ENCODE data around the gene SRGAP3. TPM values are rescaled to one million over a fixed set of nuclear protein-coding genes. Genes with fewer than 3 reads are reported as not detected.
A peak's percentile ranks its signal among the peaks of the same experiment; 100 is the strongest.

SRGAP3 gene
- total RNA-seq, 1 donor from 2014 or later = 3.9 TPM

GRCh38 chr3:9158865-9159630 is 90.4 kb downstream of the SRGAP3 start:
- Histone ChIP-seq H3K4me3 (ENCODE audit: insufficient read depth, low read depth, low read length) (no peak overlapping the region), H3K79me2 (ENCODE audit: insufficient read depth, low read length) (no peaks in the 10 kb centered on the region), H3K27ac (ENCODE audit: low read depth, low read length) (no peak overlapping the region), H3K4me2 (ENCODE audit: low read length) (no peak overlapping the region), H3K4me1 (ENCODE audit: insufficient read depth, low read length) (no peaks in the 10 kb centered on the region), H2AFZ (ENCODE audit: low read depth, low read length) (no peak overlapping the region), H3K9ac (ENCODE audit: low read length) (no peak overlapping the region), H3K36me3 (ENCODE audit: insufficient read depth, low read length) (no peaks in the 10 kb centered on the region), H3K27me3 (ENCODE audit: insufficient read depth, low read length) (no peaks in the 10 kb centered on the region), H3K9me3 (ENCODE audit: insufficient read depth, low read depth, low read length) (no peaks in the 10 kb centered on the region), H4K20me1 (ENCODE audit: insufficient read depth, low read length) (no peaks in the 10 kb centered on the region)
- FAIRE-seq = no peak
- no peak for TF ChIP-seq EZH2 (IDR thresholded peaks at IDR 0.05; ENCODE audit: insufficient read depth, low read length)
- TF ChIP-seq CTCF (IDR thresholded peaks at IDR 0.05; ENCODE audit: insufficient read depth, low read depth, low read length) = no peak
- no peak for DNase-seq (ENCODE audit: low read depth)
- H3K9me3 Mint-ChIP-seq (ENCODE audit: unreplicated experiment) = peaks cover 4% of the 10 kb centered on the region
- H3K4me1 Mint-ChIP-seq (ENCODE audit: low read depth, unreplicated experiment) = no peaks in the 10 kb centered on the region
- H3K36me3 Mint-ChIP-seq (ENCODE audit: low read depth, unreplicated experiment) = no peaks in the 10 kb centered on the region
- no peak overlapping the region for H3K4me3 Mint-ChIP-seq (ENCODE audit: unreplicated experiment)
- peaks cover 3% of the 10 kb centered on the region for H3K27me3 Mint-ChIP-seq (ENCODE audit: low read depth, unreplicated experiment)
- H3K27ac Mint-ChIP-seq (ENCODE audit: unreplicated experiment) = no peak overlapping the region

- Histone ChIP-seq H3K4me2 (ENCODE audit: low read length) (no peak overlapping the region), H3K36me3 (ENCODE audit: insufficient read depth, low read length) (no peaks in the 10 kb centered on the region), H3K9me3 (ENCODE audit: insufficient read depth, low read depth, low read length) (no peaks in the 10 kb centered on the region), H3K27me3 (ENCODE audit: insufficient read depth, low read length) (no peaks in the 10 kb centered on the region), H2AFZ (ENCODE audit: low read depth, low read length) (no peak overlapping the region), H3K4me1 (ENCODE audit: insufficient read depth, low read length) (no peaks in the 10 kb centered on the region), H3K27ac (ENCODE audit: low read depth, low read length) (no peak overlapping the region), H3K4me3 (ENCODE audit: insufficient read depth, low read depth, low read length) (no peak overlapping the region), H4K20me1 (ENCODE audit: insufficient read depth, low read length) (no peaks in the 10 kb centered on the region), H3K79me2 (ENCODE audit: insufficient read depth, low read length) (no peaks in the 10 kb centered on the region), H3K9ac (ENCODE audit: low read length) (no peak overlapping the region)
- Mint-ChIP-seq H3K4me1 (ENCODE audit: low read depth, unreplicated experiment) (no peaks in the 10 kb centered on the region), H3K4me3 (ENCODE audit: unreplicated experiment) (no peak overlapping the region), H3K27ac (ENCODE audit: unreplicated experiment) (peak overlapping the region; percentile 29), H3K27me3 (ENCODE audit: low read depth, unreplicated experiment) (peaks cover 3% of the 10 kb centered on the region), H3K9me3 (ENCODE audit: unreplicated experiment) (peaks cover 3% of the 10 kb centered on the region), H3K36me3 (ENCODE audit: low read depth, unreplicated experiment) (no peaks in the 10 kb centered on the region)
- DNase-seq (ENCODE audit: low read depth) (no peak), FAIRE-seq (no peak)
- TF ChIP-seq EZH2 (IDR thresholded peaks at IDR 0.05; ENCODE audit: insufficient read depth, low read length) (no peak), CTCF (IDR thresholded peaks at IDR 0.05; ENCODE audit: insufficient read depth, low read depth, low read length) (no peak)
Measured at GRCh38 chr3:9157651-9158362, 91.6 kb downstream of the SRGAP3 start.

- Mint-ChIP-seq H3K27ac (ENCODE audit: unreplicated experiment) (no peak overlapping the region), H3K36me3 (ENCODE audit: low read depth, unreplicated experiment) (no peaks in the 10 kb centered on the region), H3K9me3 (ENCODE audit: unreplicated experiment) (peaks cover 9% of the 10 kb centered on the region), H3K4me3 (ENCODE audit: unreplicated experiment) (no peak overlapping the region), H3K27me3 (ENCODE audit: low read depth, unreplicated experiment) (no peaks in the 10 kb centered on the region), H3K4me1 (ENCODE audit: low read depth, unreplicated experiment) (no peaks in the 10 kb centered on the region)
- H3K4me3 ChIP-seq (ENCODE audit: insufficient read depth, low read depth, low read length) = no peak overlapping the region
- H3K4me1 ChIP-seq (ENCODE audit: insufficient read depth, low read length) = no peaks in the 10 kb centered on the region
- H3K79me2 ChIP-seq (ENCODE audit: insufficient read depth, low read length) = no peaks in the 10 kb centered on the region
- no peak for TF ChIP-seq CTCF (IDR thresholded peaks at IDR 0.05; ENCODE audit: insufficient read depth, low read depth, low read length)
- no peak for TF ChIP-seq EZH2 (IDR thresholded peaks at IDR 0.05; ENCODE audit: insufficient read depth, low read length)
- no peak for DNase-seq (ENCODE audit: low read depth)
- no peaks in the 10 kb centered on the region for H4K20me1 ChIP-seq (ENCODE audit: insufficient read depth, low read length)
- H3K27ac ChIP-seq (ENCODE audit: low read depth, low read length) = no peak overlapping the region
- H3K9ac ChIP-seq (ENCODE audit: low read length) = no peak overlapping the region
- no peak overlapping the region for H2AFZ ChIP-seq (ENCODE audit: low read depth, low read length)
- H3K9me3 ChIP-seq (ENCODE audit: insufficient read depth, low read depth, low read length) = no peaks in the 10 kb centered on the region
- no peaks in the 10 kb centered on the region for H3K27me3 ChIP-seq (ENCODE audit: insufficient read depth, low read length)
- FAIRE-seq = no peak
- no peaks in the 10 kb centered on the region for H3K36me3 ChIP-seq (ENCODE audit: insufficient read depth, low read length)
- no peak overlapping the region for H3K4me2 ChIP-seq (ENCODE audit: low read length)
Measured at GRCh38 chr3:9156604-9157003, 92.8 kb downstream of the SRGAP3 start.
